ENCODE measurements around the gene SUCLG2.

DNA sequence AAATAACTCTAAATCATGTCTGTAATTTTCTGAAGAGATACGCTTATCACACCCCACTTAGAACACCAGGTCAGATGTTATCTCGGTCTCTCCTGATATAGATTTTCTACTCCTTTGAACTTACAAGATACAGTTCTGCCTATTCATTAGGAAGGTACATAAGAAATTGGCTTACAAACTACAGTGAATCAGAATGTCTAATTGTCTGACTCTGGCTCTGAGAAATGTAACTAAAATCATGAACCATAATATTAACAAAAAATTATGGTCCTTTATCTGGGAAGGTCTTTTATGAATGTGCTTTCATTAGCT, 235.2 kb downstream of the SUCLG2 start:
- TF ChIP-seq, protein P1, sequence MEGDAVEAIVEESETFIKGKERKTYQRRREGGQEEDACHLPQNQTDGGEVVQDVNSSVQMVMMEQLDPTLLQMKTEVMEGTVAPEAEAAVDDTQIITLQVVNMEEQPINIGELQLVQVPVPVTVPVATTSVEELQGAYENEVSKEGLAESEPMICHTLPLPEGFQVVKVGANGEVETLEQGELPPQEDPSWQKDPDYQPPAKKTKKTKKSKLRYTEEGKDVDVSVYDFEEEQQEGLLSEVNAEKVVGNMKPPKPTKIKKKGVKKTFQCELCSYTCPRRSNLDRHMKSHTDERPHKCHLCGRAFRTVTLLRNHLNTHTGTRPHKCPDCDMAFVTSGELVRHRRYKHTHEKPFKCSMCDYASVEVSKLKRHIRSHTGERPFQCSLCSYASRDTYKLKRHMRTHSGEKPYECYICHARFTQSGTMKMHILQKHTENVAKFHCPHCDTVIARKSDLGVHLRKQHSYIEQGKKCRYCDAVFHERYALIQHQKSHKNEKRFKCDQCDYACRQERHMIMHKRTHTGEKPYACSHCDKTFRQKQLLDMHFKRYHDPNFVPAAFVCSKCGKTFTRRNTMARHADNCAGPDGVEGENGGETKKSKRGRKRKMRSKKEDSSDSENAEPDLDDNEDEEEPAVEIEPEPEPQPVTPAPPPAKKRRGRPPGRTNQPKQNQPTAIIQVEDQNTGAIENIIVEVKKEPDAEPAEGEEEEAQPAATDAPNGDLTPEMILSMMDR (IDR thresholded peaks at IDR 0.05) = no peak
- no peak for TF ChIP-seq POLR2A (IDR thresholded peaks at IDR 0.05)
